ENCODE results near the gene APCDD1L.

GRCh38 chr20:58544286-58544685 is 29.1 kb upstream of the APCDD1L start:
- TF ChIP-seq POLR2A (IDR thresholded peaks at IDR 0.05; ENCODE audit: low read length) (no peak), GATA1 (IDR thresholded peaks at IDR 0.05; ENCODE audit: low read depth, low read length) (no peak)
